Effector CD8-positive, alpha-beta T cell (primary cell): ENCODE results near the gene PGF.
"Not testable (repeated sequence)": the region's sequence is repeated elsewhere in the genome, so short reads cannot be mapped to it uniquely, and the experiment has no call there.

Source experiments
- DNase-seq: peaks from one replicate; lab custom pipeline; 2025; lab: John Stamatoyannopoulos, UW

Gene PGF

GRCh38 chr14:74942181-74942580, 13.2 kb downstream of the PGF start:
- DNase-seq = no peak

- DNase-seq = no peak
These were observed 13.7 kb downstream of the PGF start for GRCh38 chr14:74941676-74942097.

GRCh38 chr14:74940956-74941565, 14.3 kb downstream of the PGF start:
- DNase-seq = no peak

GRCh38 chr14:74938531-74939495, 16.6 kb downstream of the PGF start:
- DNase-seq = no peak

- DNase-seq = no peak
These were observed 18.2 kb downstream of the PGF start for GRCh38 chr14:74937171-74937570.

GRCh38 chr14:74936731-74937130, 18.7 kb downstream of the PGF start:
- no peak for DNase-seq

- DNase-seq = no peak
These were observed 19.2 kb downstream of the PGF start for GRCh38 chr14:74936151-74936550.

- DNase-seq = no peak
These were observed 20.1 kb downstream of the PGF start for GRCh38 chr14:74935360-74935680.

GRCh38 chr14:74934476-74935359, 20.7 kb downstream of the PGF start:
- no peak for DNase-seq

- no peak for DNase-seq
These were observed 21.4 kb downstream of the PGF start for GRCh38 chr14:74934041-74934440.

GRCh38 chr14:74932936-74933335, 22.5 kb downstream of the PGF start:
- DNase-seq = not testable (repeated sequence)

GRCh38 chr14:74932401-74932901, 22.9 kb downstream of the PGF start:
- DNase-seq = no peak

GRCh38 chr14:74931744-74932143, 23.7 kb downstream of the PGF start:
- DNase-seq = not testable (repeated sequence)

- DNase-seq = no peak
These were observed 26.2 kb downstream of the PGF start for GRCh38 chr14:74929242-74929641.

GRCh38 chr14:74927225-74927624, 28.2 kb downstream of the PGF start:
- no peak for DNase-seq

GRCh38 chr14:74924061-74924460, 31.3 kb downstream of the PGF start:
- no peak for DNase-seq

GRCh38 chr14:74922752-74923401, 32.5 kb downstream of the PGF start, which contains the start of gene RPS6KL1:
Gene RPS6KL1 (minus strand): TSS chr14:74923260. CDS start chr14:74921541, 1,719 bp downstream.
- peak; percentile 57 for DNase-seq

- DNase-seq = no peak
These were observed 33.2 kb downstream of the PGF start for GRCh38 chr14:74921987-74922751.

- DNase-seq = no peak
These were observed 34.3 kb downstream of the PGF start for GRCh38 chr14:74921053-74921620.

- DNase-seq = no peak
These were observed 35.1 kb downstream of the PGF start for GRCh38 chr14:74920281-74920680.
